Loucy (cell line): ENCODE measurements around the gene ZC3H12C.

Experiments
- CTCF ChIP-seq: fragments of 200-600 bp; sonication (generic); conservative IDR thresholded peaks from 2 replicates; pipeline ENCODE4 v1.5.1; 2014; ENCODE audit warnings: mild to moderate bottlenecking, antibody characterized with exemption, low read length
- EZH2phosphoT487 ChIP-seq: fragments of 200-600 bp; IDR thresholded peaks from 2 replicates; pipeline ENCODE4 v1.6.1; 2018; ENCODE audit warnings: antibody characterized with exemption, mild to moderate bottlenecking, moderate library complexity, borderline replicate concordance

GRCh38 chr11:110172468-110173065, 79.4 kb downstream of the ZC3H12C start:
- TF ChIP-seq CTCF, result no peak
- no peak for TF ChIP-seq EZH2phosphoT487
